ENCODE measurements around the gene SMTNL2.
"Not testable (repeated sequence)": the region's sequence is repeated elsewhere in the genome, so short reads cannot be mapped to it uniquely, and the experiment has no call there.

The SMTNL2 gene

DNA sequence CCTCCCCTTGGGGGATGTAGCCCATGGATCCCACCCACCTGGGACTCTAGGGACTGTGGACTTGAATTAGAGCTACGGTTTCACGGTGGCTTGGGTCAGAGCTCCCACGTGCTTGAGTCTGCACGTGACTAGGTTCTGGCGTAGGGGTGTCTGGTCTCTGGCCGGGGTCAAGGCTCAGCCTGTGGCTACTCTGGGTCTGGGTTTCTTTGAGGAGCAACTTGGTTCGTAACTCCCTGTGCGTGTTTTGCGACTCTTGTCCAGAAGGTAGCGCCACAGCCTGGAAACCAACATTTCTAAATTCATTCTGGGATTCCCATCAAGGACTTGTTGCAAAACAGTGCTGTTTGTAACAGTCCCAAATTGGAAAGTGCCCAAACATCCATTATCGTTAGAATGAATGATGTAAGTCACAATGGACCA, 23.5 kb upstream of the SMTNL2 start:
- intact Hi-C loops (cut with micrococcal nuclease): loop anchor here (10.0 kb wide), 1 partner anchor 136 kb away; no protein-coding TSS in a partner anchor
- Mint-ChIP-seq H3K4me3 (no peak overlapping the region), H3K27ac (no peak overlapping the region), H3K36me3 (ENCODE audit: low read depth) (no peaks in the 10 kb centered on the region), H3K9me3 (no peaks in the 10 kb centered on the region), H3K27me3 (peaks cover 9% of the 10 kb centered on the region), H3K4me1 (ENCODE audit: low read depth) (peaks cover 28% of the 10 kb centered on the region)

- Mint-ChIP-seq H3K27me3 (peaks cover 9% of the 10 kb centered on the region), H3K27ac (no peak overlapping the region), H3K4me3 (no peak overlapping the region), H3K36me3 (ENCODE audit: low read depth) (no peaks in the 10 kb centered on the region), H3K9me3 (no peaks in the 10 kb centered on the region), H3K4me1 (ENCODE audit: low read depth) (peaks cover 30% of the 10 kb centered on the region)
- intact Hi-C loops (cut with micrococcal nuclease): loop anchor here (10.0 kb wide), 1 partner anchor 137 kb away; no protein-coding TSS in a partner anchor
Measured at GRCh38 chr17:4562015-4562969, 22.0 kb upstream of the SMTNL2 start.

- Mint-ChIP-seq H3K27me3 (peaks cover 12% of the 10 kb centered on the region), H3K36me3 (ENCODE audit: low read depth) (no peaks in the 10 kb centered on the region), H3K9me3 (no peaks in the 10 kb centered on the region), H3K4me1 (ENCODE audit: low read depth) (peaks cover 30% of the 10 kb centered on the region), H3K27ac (no peak overlapping the region), H3K4me3 (no peak overlapping the region)
- intact Hi-C loops (cut with micrococcal nuclease): loop anchor here (1.0 to 10.0 kb wide), 4 partner anchors 61 to 323 kb away; no protein-coding TSS in a partner anchor
Measured at GRCh38 chr17:4565209-4566141, 18.9 kb upstream of the SMTNL2 start.

DNA sequence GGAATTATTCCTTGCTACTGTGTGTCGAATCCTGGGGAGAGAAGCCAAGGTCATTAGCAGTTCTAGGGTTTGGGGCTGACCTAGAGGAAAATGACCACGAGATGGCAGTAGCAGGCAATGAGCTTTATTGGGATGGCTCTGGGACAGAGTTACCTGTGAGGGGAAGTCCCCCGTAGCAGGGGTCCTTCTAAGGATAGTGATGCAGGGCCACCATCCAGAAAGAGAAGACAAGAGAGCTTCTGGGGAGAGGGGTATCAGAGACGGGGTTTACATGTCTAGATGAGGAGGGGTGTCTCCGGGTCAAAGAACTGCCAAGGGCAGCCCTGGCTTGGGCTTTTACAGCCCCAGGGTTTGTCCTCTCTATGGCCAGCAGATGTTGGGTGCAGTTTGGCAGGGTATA, 17.5 kb upstream of the SMTNL2 start:
- H3K9me3 Mint-ChIP-seq: no peaks in the 10 kb centered on the region
- peaks cover 11% of the 10 kb centered on the region for H3K27me3 Mint-ChIP-seq
- intact Hi-C loops (cut with micrococcal nuclease): loop anchor here (1.0 to 10.0 kb wide), 3 partner anchors 60 to 322 kb away; no protein-coding TSS in a partner anchor
- H3K27ac Mint-ChIP-seq: no peak overlapping the region
- no peaks in the 10 kb centered on the region for H3K36me3 Mint-ChIP-seq (ENCODE audit: low read depth)
- H3K4me1 Mint-ChIP-seq (ENCODE audit: low read depth): peaks cover 24% of the 10 kb centered on the region
- no peak overlapping the region for H3K4me3 Mint-ChIP-seq

GRCh38 chr17:4569591-4569990, 14.7 kb upstream of the SMTNL2 start:
- H3K27me3 Mint-ChIP-seq: peaks cover 10% of the 10 kb centered on the region
- intact Hi-C loops (cut with micrococcal nuclease): loop anchor here (10.0 kb wide), 1 partner anchor 145 kb away; no protein-coding TSS in a partner anchor

DNA sequence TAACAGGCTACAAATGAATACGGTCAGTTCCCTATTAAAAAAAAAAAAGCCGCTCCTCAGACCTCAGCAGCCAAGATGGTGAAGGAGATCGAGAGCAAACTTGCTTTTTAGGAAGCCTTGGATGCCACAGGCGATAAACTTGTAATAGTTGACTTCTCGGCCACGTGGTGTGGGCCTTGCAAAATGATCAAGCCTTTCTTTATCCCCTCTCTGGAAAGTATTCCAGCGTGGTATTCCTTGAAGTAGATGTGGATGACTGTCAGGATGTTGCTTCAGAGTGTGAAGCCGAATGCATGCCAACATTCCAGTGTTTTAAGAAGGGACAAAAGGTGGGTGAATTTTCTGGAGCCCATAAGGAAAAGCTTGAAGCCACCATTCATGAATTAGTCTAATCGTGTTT, 12.2 kb upstream of the SMTNL2 start:
- no peaks in the 10 kb centered on the region for H3K9me3 Mint-ChIP-seq
- H3K27ac Mint-ChIP-seq: no peak overlapping the region
- no peaks in the 10 kb centered on the region for H3K36me3 Mint-ChIP-seq (ENCODE audit: low read depth)
- peaks cover 29% of the 10 kb centered on the region for H3K27me3 Mint-ChIP-seq
- peaks cover 23% of the 10 kb centered on the region for H3K4me1 Mint-ChIP-seq (ENCODE audit: low read depth)
- intact Hi-C loops (cut with micrococcal nuclease): no loop called here
- H3K4me3 Mint-ChIP-seq: no peak overlapping the region

More at GRCh38 chr17:4569591-4569990, 14.7 kb upstream of the SMTNL2 start:
- Mint-ChIP-seq H3K4me1 (ENCODE audit: low read depth) (peaks cover 31% of the 10 kb centered on the region), H3K27ac (no peak overlapping the region), H3K36me3 (ENCODE audit: low read depth) (no peaks in the 10 kb centered on the region), H3K4me3 (no peak overlapping the region), H3K9me3 (no peaks in the 10 kb centered on the region)

DNA sequence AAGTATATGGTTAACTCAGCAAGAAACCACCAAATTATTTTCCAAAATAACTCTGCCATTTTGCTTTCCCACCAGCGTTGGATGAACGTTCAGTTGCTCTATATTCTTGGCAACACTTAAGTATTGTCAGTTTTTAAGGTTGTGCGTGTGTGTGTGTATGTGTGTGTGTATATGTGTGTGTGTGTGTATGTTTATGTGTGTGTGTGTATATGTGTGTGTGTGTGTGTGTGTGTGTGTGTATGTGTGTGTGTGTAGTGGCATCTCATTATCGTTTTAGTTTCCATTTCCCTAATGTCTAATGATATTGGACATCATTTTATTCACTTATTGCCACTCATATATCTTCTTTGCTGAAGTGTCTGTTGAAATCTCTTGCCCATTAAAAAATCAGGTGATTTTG, 11.2 kb upstream of the SMTNL2 start:
- Mint-ChIP-seq H3K27me3 (peaks cover 33% of the 10 kb centered on the region), H3K4me3 (no peak overlapping the region), H3K9me3 (no peaks in the 10 kb centered on the region), H3K27ac (peak overlapping the region; percentile 77), H3K4me1 (ENCODE audit: low read depth) (peaks cover 23% of the 10 kb centered on the region), H3K36me3 (ENCODE audit: low read depth) (no peaks in the 10 kb centered on the region)
- intact Hi-C loops (cut with micrococcal nuclease): no loop called here

- intact Hi-C loops (cut with micrococcal nuclease): no loop called here
- Mint-ChIP-seq H3K27ac (peak overlapping the region; percentile 77), H3K36me3 (ENCODE audit: low read depth) (no peaks in the 10 kb centered on the region), H3K4me3 (no peak overlapping the region), H3K27me3 (peaks cover 33% of the 10 kb centered on the region), H3K9me3 (no peaks in the 10 kb centered on the region), H3K4me1 (ENCODE audit: low read depth) (peaks cover 23% of the 10 kb centered on the region)
Measured at GRCh38 chr17:4573669-4574068, 10.7 kb upstream of the SMTNL2 start.

GRCh38 chr17:4574448-4575045, 9.8 kb upstream of the SMTNL2 start:
- H3K27me3 Mint-ChIP-seq: peaks cover 34% of the 10 kb centered on the region

DNA sequence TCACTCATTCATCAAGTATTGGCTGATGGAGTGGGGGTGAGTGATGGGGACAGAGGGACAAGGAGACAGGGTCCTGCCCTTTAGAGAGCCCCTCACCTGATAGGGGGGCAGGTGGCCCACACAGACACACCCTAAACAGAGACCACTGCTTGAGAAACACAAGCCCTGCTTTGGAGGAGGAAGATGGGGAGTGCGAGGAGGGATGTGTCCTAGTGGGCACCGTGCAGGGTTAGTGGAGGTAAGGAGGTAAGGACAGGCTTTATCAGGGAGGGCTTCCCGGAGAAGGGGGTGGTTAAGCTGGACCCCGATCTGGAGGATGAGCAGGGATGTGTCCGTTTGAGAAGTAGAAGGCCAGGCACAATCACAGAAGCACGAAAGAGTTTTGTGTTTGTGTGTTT, 8.2 kb upstream of the SMTNL2 start:
- Mint-ChIP-seq H3K4me1 (ENCODE audit: low read depth) (peaks cover 23% of the 10 kb centered on the region), H3K9me3 (no peaks in the 10 kb centered on the region), H3K27me3 (peaks cover 44% of the 10 kb centered on the region), H3K27ac (peak overlapping the region; percentile 55), H3K4me3 (no peak overlapping the region), H3K36me3 (ENCODE audit: low read depth) (no peaks in the 10 kb centered on the region)
- intact Hi-C loops (cut with micrococcal nuclease): no loop called here

More at GRCh38 chr17:4574448-4575045, 9.8 kb upstream of the SMTNL2 start:
- intact Hi-C loops (cut with micrococcal nuclease): no loop called here
- Mint-ChIP-seq H3K27ac (peak overlapping the region; percentile 45), H3K4me1 (ENCODE audit: low read depth) (peaks cover 23% of the 10 kb centered on the region), H3K9me3 (no peaks in the 10 kb centered on the region), H3K4me3 (no peak overlapping the region), H3K36me3 (ENCODE audit: low read depth) (no peaks in the 10 kb centered on the region)

DNA sequence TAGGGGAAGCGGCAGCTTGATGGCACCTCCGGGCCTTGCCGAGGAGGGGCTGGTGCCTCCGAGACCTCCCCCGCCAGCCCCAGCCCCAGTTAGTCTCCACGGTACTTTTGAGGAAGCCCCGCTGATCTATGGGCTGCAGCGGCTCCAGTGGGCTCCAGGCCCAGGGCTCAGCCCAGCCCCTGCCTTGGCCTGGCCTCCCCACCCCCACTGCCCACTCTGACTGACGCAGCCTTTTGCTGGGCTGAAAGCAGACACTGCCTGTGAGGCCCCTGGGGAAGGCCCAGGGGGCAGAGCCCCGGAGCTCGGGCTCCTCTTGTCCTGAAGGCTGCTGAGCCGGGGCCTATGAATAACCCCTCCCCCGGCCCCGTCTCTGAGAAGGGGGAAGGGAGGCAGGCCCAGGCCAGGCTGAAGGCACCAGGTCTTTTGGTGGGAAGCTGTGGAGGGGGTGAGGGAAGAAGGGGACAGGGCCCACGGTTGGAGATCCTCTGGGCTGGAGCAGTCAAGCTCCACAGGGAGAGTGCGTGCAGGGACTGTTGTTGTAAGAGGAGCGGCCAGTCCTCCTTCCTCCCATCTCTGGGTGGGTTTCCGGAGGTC, 7.5 kb upstream of the SMTNL2 start:
- Mint-ChIP-seq H3K9me3 (no peaks in the 10 kb centered on the region), H3K27me3 (peaks cover 49% of the 10 kb centered on the region), H3K27ac (peak overlapping the region; percentile 55), H3K4me3 (no peak overlapping the region), H3K4me1 (ENCODE audit: low read depth) (peaks cover 23% of the 10 kb centered on the region), H3K36me3 (ENCODE audit: low read depth) (no peaks in the 10 kb centered on the region)
- intact Hi-C loops (cut with micrococcal nuclease): no loop called here

GRCh38 chr17:4577386-4577993, 6.8 kb upstream of the SMTNL2 start:
- Mint-ChIP-seq H3K27ac (no peak overlapping the region), H3K4me3 (no peak overlapping the region), H3K27me3 (peaks cover 55% of the 10 kb centered on the region), H3K4me1 (ENCODE audit: low read depth) (peaks cover 23% of the 10 kb centered on the region), H3K9me3 (no peaks in the 10 kb centered on the region), H3K36me3 (ENCODE audit: low read depth) (no peaks in the 10 kb centered on the region)
- intact Hi-C loops (cut with micrococcal nuclease): no loop called here

DNA sequence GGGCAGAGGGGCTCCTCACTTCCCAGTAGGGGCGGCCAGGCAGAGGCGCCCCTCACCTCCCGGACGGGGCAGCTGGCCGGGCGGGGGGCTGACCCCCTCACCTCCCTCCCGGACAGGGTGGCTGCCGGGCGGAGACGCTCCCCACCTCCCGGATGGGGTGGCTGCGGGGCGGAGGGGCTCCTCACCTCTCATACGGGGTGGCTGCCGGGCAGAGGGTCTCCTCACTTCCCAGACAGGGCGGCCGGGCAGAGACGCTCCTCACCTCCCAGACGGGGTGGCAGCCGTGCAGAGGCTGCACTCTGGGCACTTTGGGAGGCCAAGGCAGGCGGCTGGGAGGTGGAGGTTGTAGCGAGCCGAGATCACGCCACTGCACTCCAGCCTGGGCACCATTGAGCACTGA, 6.0 kb upstream of the SMTNL2 start:
- peaks cover 18% of the 10 kb centered on the region for H3K4me1 Mint-ChIP-seq (ENCODE audit: low read depth)
- H3K4me3 Mint-ChIP-seq; H3K9me3 Mint-ChIP-seq; intact Hi-C loops (cut with micrococcal nuclease); H3K27ac Mint-ChIP-seq; H3K36me3 Mint-ChIP-seq (ENCODE audit: low read depth): not testable (repeated sequence)
- peaks cover 60% of the 10 kb centered on the region for H3K27me3 Mint-ChIP-seq
